ENCODE data around the gene NSUN2. TPM values are rescaled to one million over a fixed set of nuclear protein-coding genes. Genes with fewer than 3 reads are reported as not detected.
A peak's percentile ranks its signal among the peaks of the same experiment; 100 is the strongest.

Gene NSUN2
- total RNA-seq, 6 experiments from 2014 or later: 59.9 to 67.7 (median 60.5) TPM

GRCh38 chr5:6676702-6677101 is 43.9 kb upstream of the NSUN2 start:
- Mint-ChIP-seq H3K27ac (peak overlapping the region; percentile 53; the same call in 1 of the 2 replicates), H3K9me3 (no peaks in the 10 kb centered on the region)
- DNase-seq: peak; percentile 46

GRCh38 chr5:6675784-6676491 is 43.1 kb upstream of the NSUN2 start:
- Mint-ChIP-seq H3K36me3 (ENCODE audit: low read depth) (peaks cover 23% of the 10 kb centered on the region), H3K4me1 (ENCODE audit: low read depth) (peaks cover 19% of the 10 kb centered on the region), H3K27me3 (ENCODE audit: insufficient read depth) (no peaks in the 10 kb centered on the region; the same call in 1 of the 2 replicates), H3K27ac (peak overlapping the region; percentile 53), H3K9me3 (no peaks in the 10 kb centered on the region), H3K4me3 (no peak overlapping the region)
- DNase-seq: no peak
- TF ChIP-seq CTCF (IDR thresholded peaks at IDR 0.05): peak; percentile 22; the same call in 1 of the 2 replicates

More at GRCh38 chr5:6676702-6677101, 43.9 kb upstream of the NSUN2 start:
- H3K36me3 Mint-ChIP-seq (ENCODE audit: low read depth): peaks cover 18% of the 10 kb centered on the region; the same call in 1 of the 2 replicates
- no peak overlapping the region for H3K4me3 Mint-ChIP-seq
- peaks cover 19% of the 10 kb centered on the region for H3K4me1 Mint-ChIP-seq (ENCODE audit: low read depth)
- H3K27me3 Mint-ChIP-seq (ENCODE audit: insufficient read depth): no peaks in the 10 kb centered on the region; the same call in 1 of the 2 replicates
- TF ChIP-seq CTCF (IDR thresholded peaks at IDR 0.05): no peak

GRCh38 chr5:6674886-6675285 is 42.0 kb upstream of the NSUN2 start:
- no peak for TF ChIP-seq CTCF (IDR thresholded peaks at IDR 0.05)

GRCh38 chr5:6674421-6674820 is 41.6 kb upstream of the NSUN2 start:
- peaks cover 38% of the 10 kb centered on the region for H3K36me3 Mint-ChIP-seq (ENCODE audit: low read depth)
- no peak for TF ChIP-seq CTCF (IDR thresholded peaks at IDR 0.05)
- no peak overlapping the region for H3K27ac Mint-ChIP-seq
- peaks cover 22% of the 10 kb centered on the region for H3K4me1 Mint-ChIP-seq (ENCODE audit: low read depth)
- no peak overlapping the region for H3K4me3 Mint-ChIP-seq
- H3K27me3 Mint-ChIP-seq (ENCODE audit: insufficient read depth): no peaks in the 10 kb centered on the region; the same call in 1 of the 2 replicates
- H3K9me3 Mint-ChIP-seq: no peaks in the 10 kb centered on the region
- DNase-seq: no peak

More at GRCh38 chr5:6674886-6675285, 42.0 kb upstream of the NSUN2 start:
- no peak for DNase-seq
- Mint-ChIP-seq H3K36me3 (ENCODE audit: low read depth) (peaks cover 33% of the 10 kb centered on the region), H3K9me3 (no peaks in the 10 kb centered on the region), H3K4me3 (no peak overlapping the region), H3K27me3 (ENCODE audit: insufficient read depth) (no peaks in the 10 kb centered on the region; the same call in 1 of the 2 replicates), H3K4me1 (ENCODE audit: low read depth) (peaks cover 19% of the 10 kb centered on the region), H3K27ac (no peak overlapping the region)

GRCh38 chr5:6673963-6674362 is 41.1 kb upstream of the NSUN2 start:
- TF ChIP-seq CTCF (IDR thresholded peaks at IDR 0.05): no peak
- Mint-ChIP-seq H3K9me3 (no peaks in the 10 kb centered on the region), H3K4me3 (no peak overlapping the region), H3K36me3 (ENCODE audit: low read depth) (peaks cover 42% of the 10 kb centered on the region), H3K27me3 (ENCODE audit: insufficient read depth) (no peaks in the 10 kb centered on the region; the same call in 1 of the 2 replicates), H3K27ac (no peak overlapping the region), H3K4me1 (ENCODE audit: low read depth) (peaks cover 27% of the 10 kb centered on the region)
- no peak for DNase-seq

Data from HFFc6 (cell line).